Measurements from ENCODE around the gene LRRC37B. TPM values are rescaled to one million over a fixed set of nuclear protein-coding genes. Genes with fewer than 3 reads are reported as not detected.
"Not testable (repeated sequence)": the region's sequence is repeated elsewhere in the genome, so short reads cannot be mapped to it uniquely, and the experiment has no call there.

LRRC37B gene
- total RNA-seq, 4 donors from 2014 or later: 31.7 to 130 (median 36.5) TPM

DNA sequence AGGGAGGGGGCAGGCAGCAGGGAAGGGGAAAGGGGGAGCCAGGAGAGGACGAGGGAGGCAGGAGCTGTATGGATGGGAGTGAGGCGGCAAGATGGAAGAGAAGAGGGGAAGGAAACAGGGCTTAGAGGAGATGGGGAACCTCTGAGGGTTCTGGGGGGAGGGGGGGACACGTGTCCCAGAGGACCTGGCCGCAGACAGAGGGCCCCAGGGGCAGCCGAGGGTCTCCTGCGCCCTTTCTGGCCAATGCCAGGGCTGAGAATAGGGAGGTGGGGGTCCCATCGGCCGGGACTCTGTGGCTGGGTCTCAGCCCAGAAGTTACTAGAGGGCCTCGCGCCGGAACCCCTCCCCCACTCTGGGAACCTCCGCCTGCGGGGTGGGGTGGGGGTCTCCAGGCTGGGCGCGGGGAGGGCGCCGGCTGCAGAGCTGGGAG, 76.4 kb downstream of the LRRC37B start:
- DNase-seq, H3K9me3 ChIP-seq, H3K27me3 ChIP-seq, H3K36me3 ChIP-seq, H3K4me1 ChIP-seq: not testable (repeated sequence)
- H3K27ac ChIP-seq: peak overlapping the region in 3 of 4 donors; percentile 9 to 63 (median 35)
- H3K4me3 ChIP-seq: peak overlapping the region; percentile 37 to 54 (median 48)

DNA sequence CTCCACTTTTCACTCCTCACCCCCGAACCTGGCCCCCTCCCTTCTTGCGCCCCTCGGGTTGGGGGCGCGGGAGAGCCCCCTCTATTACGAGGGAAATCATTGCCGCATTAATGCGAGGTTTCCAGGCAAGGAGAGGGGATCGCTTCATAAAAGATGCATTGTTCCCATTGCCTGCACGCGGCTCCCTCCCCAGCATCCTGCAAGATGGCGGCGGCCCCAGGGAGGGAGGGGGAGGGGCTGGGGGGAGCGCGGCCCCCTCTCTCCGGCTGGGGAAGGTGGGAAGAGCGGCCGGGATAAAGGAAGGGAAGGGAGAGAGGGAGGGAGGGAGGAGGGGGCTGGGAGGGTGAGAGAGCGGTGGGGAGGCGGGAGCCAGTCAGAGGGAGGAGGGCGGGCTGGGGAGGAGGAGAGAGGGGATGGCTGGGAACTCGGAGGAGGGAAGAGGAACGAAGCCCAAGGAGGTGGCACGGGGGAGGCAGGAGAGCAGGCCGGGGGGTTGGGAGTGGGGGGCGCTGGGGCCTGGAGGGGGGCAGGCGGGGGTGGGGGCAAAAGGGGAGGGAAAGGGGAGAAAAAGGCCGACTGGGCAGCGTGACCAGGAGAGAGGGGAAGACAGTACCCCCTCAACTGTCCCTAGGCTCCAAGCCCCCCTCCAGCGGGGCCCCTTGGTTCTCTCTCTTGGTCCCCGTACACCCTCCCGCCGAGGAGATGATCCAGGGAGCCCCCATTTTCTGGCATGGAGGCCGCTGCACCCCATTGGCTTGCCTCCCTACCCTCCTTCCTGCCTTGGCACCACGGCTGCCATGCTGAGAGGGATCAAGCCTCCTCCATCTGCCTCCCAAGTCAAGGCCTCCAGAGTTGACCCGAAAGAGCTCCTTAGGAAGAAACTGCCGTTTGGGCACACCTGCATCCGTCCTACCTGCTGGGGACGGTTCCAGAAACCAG, 77.1 kb downstream of the LRRC37B start:
- H3K27me3 ChIP-seq, H3K4me1 ChIP-seq, H3K36me3 ChIP-seq, H3K9me3 ChIP-seq, DNase-seq: not testable (repeated sequence)
- Histone ChIP-seq H3K27ac (peak overlapping the region in 3 of 4 donors; percentile 9 to 63 (median 35)), H3K4me3 (peak overlapping the region; percentile 37 to 54 (median 48))

DNA sequence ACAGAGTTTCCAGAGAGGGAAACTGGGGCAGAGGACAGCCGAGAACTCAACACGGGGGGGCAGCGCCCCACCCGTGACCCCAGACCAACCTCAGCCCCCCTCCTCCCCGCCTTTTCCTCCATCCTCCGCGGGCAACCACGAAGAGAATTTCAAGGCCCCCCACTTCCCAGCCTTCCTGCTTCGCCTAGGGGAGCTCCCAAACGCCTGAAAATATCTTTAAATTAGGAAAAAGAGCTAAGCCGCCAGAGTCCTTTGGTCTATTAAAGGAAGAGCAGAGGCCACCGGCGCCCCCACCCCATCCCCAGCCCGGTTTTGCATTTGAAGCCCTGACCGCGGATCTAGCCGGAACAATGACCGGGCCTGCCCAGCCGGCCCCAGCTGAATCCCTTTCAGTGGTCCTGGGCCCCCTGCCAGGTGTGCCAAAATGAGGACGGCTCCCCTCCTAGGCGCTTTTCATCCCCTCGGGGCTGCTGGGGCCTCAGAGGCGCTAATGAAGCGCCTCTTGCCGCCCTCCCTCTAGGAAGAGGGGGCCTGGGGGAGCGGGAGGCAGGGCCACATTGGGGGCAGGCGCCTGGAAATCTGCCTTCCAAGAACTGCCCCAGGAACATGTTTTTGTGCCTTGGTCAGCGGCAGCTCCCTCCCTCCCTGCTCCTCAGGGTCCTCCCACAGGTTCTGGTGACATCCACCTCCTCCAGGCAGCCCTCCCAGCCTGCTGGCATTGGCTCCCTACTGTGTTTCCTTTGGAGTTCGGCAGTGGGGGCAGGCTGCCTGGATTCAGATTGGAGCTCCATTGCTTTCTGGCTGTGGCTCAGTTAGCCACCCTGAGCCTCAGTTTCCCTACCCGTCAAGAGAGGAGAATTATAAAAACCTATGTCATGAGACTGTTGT, 78.0 kb downstream of the LRRC37B start:
- not testable (repeated sequence) for H3K4me1 ChIP-seq, H3K36me3 ChIP-seq, H3K9me3 ChIP-seq, H3K27me3 ChIP-seq, H3K27ac ChIP-seq, H3K4me3 ChIP-seq, DNase-seq

DNA sequence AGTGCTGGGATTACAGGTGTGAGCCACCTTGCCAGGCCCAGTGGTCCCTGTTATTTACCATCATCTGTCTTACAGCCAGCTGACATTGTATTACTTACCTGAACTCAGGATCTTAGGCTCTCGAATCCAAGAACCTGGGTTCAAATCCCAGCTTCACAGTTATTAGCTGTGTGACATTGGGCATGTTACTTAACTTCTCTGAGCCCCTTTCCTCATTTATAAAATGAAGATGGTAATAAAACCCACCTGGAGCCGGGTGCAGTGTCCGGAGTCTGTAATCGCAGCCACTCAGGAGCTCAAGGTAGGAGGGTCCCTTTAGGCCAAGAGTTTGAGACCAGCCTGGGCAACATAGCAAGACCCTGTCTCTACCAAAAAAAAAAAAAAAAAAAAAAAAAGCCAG, 79.7 kb downstream of the LRRC37B start:
- not testable (repeated sequence) for DNase-seq, H3K4me3 ChIP-seq, H3K27me3 ChIP-seq, H3K36me3 ChIP-seq, H3K4me1 ChIP-seq, H3K27ac ChIP-seq, H3K9me3 ChIP-seq

GRCh38 chr17:32092062-32092461, 84.9 kb downstream of the LRRC37B start:
- not testable (repeated sequence) for H3K4me1 ChIP-seq, DNase-seq, H3K27me3 ChIP-seq, H3K36me3 ChIP-seq, H3K4me3 ChIP-seq, H3K9me3 ChIP-seq, H3K27ac ChIP-seq

DNA sequence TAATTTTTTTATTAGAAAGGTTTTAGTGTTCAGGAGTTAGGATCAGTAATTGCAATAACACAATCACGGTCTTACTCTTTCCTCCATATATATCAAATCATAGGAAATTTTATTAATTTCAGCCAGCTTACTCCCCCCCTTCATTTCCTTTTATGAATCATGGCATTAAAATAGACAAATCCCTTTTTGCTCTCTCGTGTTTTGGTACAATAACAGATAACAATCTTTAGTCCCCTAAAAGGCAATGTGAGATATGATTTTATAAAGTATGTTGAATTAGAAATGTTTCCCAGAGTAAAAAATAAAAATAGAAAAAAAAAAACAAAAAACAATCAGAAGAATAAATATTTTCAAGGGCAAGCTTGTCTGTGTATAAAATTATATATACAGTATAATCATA, 92.5 kb downstream of the LRRC37B start:
- H3K4me1 ChIP-seq: peaks cover 0 to 6% (median 0%) of the 10 kb centered on the region in 4 donors
- no peak overlapping the region for H3K27ac ChIP-seq
- no peaks in the 10 kb centered on the region for H3K27me3 ChIP-seq
- DNase-seq: no peak
- no peaks in the 10 kb centered on the region for H3K9me3 ChIP-seq
- no peaks in the 10 kb centered on the region for H3K36me3 ChIP-seq
- no peak for TF ChIP-seq CTCF (IDR thresholded peaks at IDR 0.05)
- no peak for TF ChIP-seq POLR2A (IDR thresholded peaks at IDR 0.05)
- H3K4me3 ChIP-seq: no peak overlapping the region

GRCh38 chr17:32100323-32100722, 93.1 kb downstream of the LRRC37B start:
- H3K4me1 ChIP-seq, DNase-seq, H3K27me3 ChIP-seq, H3K27ac ChIP-seq, H3K36me3 ChIP-seq, H3K9me3 ChIP-seq, H3K4me3 ChIP-seq: not testable (repeated sequence)

DNA sequence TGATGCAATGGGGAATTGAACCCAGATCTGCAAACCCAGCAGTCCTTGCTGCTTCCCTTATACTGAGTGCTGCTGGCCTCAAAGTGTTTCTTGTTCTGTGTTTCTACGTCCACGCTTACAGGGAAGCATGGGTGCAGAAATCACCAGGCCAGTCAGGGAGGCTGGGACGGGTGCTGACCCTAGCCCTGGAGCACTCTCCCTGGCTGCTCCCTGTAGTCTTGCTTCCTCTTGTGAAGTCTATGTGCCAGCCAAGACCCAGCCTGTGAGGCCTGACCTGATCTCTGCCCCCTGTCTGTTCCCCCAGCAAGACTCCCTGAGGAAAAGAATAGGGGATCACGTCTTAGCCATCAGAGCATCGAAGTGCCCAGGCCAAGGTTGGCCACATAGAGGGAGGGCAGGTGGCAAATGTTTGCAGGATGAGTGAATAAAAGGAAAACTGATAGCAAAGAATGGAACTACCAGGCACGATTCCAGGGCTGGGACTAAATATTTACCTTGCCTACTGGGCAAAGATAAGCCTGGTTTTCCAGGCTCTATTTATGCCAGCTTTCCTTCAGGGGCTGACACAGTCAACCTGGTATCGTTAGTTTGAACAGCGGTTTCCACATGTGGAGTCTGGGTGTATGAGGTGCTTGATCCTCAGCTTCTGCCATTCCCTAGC, 93.9 kb downstream of the LRRC37B start:
- DNase-seq: no peak
- Histone ChIP-seq H3K27ac (no peak overlapping the region), H3K4me3 (no peak overlapping the region), H3K4me1 (peaks cover 0 to 6% (median 0%) of the 10 kb centered on the region in 4 donors), H3K9me3 (no peaks in the 10 kb centered on the region), H3K27me3 (no peaks in the 10 kb centered on the region), H3K36me3 (no peaks in the 10 kb centered on the region)
- TF ChIP-seq CTCF (IDR thresholded peaks at IDR 0.05) (no peak), POLR2A (IDR thresholded peaks at IDR 0.05) (no peak)

All from Peyer's patch (tissue), 4 donors.